ENCODE data around the gene C4B. TPM values are rescaled to one million over a fixed set of nuclear protein-coding genes. Genes with fewer than 3 reads are reported as not detected.

The C4B gene
- total and polyA plus RNA-seq, 9 of the 15 experiments (the other 6 are each of a cell fraction or from before 2014, with no cell fraction given), result 0.32 to 8.8 (median 5.4) TPM

GRCh38 chr6:32045811-32046449, 31.3 kb downstream of the C4B start (continued):
- no peak for TF ChIP-seq ASH1L (IDR thresholded peaks at IDR 0.05; ENCODE audit: borderline replicate concordance, low read depth, partially characterized antibody)
- TF ChIP-seq MCM5 (IDR thresholded peaks at IDR 0.05; ENCODE audit: low read depth), result no peak
- TF ChIP-seq UBTF (IDR thresholded peaks at IDR 0.05; ENCODE audit: borderline replicate concordance in 1 of 2, low read depth in 2 of 2, low read length in 2 of 2), result peak; percentile 38 to 56; a peak in 2 of 4 replicates
- peak; percentile 7 for TF ChIP-seq PRDM10 (IDR thresholded peaks at IDR 0.05; ENCODE audit: partially characterized antibody)
- no peak for TF ChIP-seq ZNF445 (CRISPR knock-in tag; IDR thresholded peaks at IDR 0.05; ENCODE audit: low read depth)
- 0 out of 4 replicates have a peak, but pooled peaks of 1 of the 2 experiments have one; percentile 25 for TF ChIP-seq MLX (CRISPR knock-in tag; conservative IDR thresholded peaks at IDR 0.05)
- peak; percentile 75; the same call in 1 of the 2 replicates for TF ChIP-seq NFRKB (IDR thresholded peaks at IDR 0.05; ENCODE audit: low read depth)
- no peak for TF ChIP-seq TSHZ1 (CRISPR knock-in tag; IDR thresholded peaks at IDR 0.05)
- TF ChIP-seq GMEB1 (CRISPR knock-in tag; IDR thresholded peaks at IDR 0.05), result no peak
- TF ChIP-seq ZFX (CRISPR knock-in tag; IDR thresholded peaks at IDR 0.05), result peak; percentile 64; the same call in 1 of the 2 replicates
- no peak for TF ChIP-seq NELFE (IDR thresholded peaks at IDR 0.05; ENCODE audit: insufficient read depth, insufficient read length)
- TF ChIP-seq ELK3 (CRISPR knock-in tag; IDR thresholded peaks at IDR 0.05), result no peak

Measured in K562 (cell line).